HG03159 (cell line): ENCODE measurements around the gene EXTL1.
A peak's percentile ranks its signal among the peaks of the same experiment; 100 is the strongest.

ENCODE experiments used
- ATAC-seq: cut with Tn5 transposase; IDR thresholded peaks from one replicate; pipeline ENCODE4 v1.9.1; 2021; ENCODE audit warnings: mild to moderate bottlenecking, moderate library complexity; ENCODE audit not compliant: unreplicated experiment

The EXTL1 gene

DNA sequence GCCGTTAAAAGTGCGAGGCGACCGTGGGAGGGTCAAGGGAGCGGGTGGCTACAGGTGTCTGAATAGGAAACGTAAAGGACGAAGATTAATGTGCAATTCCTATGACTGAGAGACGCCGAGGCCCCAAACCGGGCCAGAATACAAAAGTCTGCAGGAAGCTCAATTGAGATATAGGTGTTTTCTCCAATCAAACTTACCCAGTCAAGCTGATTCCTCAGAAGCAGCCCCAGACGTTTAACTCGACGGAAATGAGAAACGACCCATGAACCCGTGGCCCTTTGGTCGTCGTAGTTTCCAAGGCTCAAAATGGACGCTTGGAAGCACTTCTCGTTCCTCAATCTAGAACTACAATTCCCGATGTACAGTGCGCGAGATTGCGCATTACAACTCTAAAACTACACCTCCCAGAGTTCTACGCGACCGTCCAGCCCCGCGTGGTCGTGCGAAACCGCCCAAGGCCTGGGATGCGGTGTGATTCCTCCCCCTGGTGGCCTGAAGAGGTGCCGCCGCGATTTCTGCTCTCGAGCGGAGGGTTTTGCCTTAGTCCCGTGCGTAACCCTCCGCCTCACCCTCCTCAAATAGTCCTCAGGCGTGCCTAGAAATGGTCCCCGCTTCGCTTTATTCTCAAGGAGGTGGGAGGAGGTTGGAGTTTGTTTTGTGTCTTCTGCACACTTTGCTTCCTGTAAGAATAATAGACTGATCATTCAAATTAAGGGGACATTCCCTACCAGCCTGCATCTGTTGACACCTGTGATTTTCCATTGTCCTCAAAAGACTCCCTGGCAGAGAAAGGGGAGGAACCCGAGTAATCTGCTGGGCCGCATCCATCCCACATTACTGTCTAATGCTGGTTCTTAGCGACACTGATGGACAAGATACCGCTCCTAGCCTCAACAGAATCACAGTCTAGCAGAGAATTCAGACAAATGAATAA lies 23.5 kb upstream of the EXTL1 start, which contains the start of gene PAFAH2:
Gene PAFAH2, minus strand, starts transcription at position 236 of the 934 bp plus-strand sequence. CDS start 7,247 bp downstream, outside the sequence.
- peak; percentile 95 for ATAC-seq

GRCh38 chr1:25999041-25999800 lies 22.4 kb upstream of the EXTL1 start:
- no peak for ATAC-seq

GRCh38 chr1:26003262-26003661 lies 18.3 kb upstream of the EXTL1 start:
- ATAC-seq = no peak

DNA sequence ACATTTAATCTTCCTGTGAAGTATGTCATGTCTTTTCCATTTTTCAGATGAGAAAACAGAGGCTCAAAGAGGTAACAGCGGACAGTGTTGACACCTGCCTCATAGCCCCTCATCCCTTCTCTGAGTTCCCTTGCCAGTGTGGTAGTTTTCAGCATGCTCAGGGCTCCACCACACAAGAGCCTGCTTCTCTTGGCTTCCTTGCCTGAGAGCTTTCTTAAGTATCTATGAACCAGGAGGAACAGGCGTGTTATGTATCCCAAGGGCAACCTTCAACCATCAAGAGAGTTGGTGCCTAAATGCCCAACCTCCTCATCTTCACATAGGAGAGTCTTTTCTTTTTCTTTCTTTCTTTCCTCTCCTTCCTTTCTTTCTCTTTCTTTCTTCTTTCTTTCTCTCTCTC lies 17.8 kb upstream of the EXTL1 start:
- no peak for ATAC-seq

DNA sequence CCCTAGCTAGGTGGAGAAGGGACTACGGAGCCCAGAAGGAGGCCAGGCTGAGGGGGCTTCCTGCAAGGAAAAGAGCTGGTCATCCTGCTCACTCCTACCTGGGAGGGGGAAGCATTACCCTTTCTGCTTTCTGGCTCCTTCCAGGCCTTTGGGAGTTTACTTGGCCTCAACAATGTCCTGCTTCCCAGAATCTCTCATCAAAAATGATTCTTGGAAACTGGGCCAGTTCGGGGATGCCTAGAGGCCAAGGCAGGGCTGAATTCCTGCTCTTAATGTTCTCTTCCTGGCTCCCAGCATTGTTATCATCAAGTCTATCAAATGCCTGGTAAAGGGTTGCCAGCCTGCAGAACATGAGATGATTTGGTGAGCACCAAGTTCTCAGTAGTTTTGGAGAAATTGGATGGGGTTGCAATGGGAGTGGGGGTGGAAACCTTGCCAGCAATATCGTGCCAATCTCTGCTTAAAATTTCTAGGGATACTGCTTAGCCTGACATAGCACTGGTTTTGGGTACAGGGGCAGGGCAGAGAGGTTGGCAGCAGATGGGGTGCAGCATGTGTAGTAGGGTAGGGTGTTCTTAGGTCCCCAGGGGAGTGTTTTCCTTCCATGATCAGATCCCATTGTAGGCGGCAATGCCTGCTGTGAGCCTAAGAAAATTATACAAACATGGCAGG lies 16.0 kb upstream of the EXTL1 start:
- no peak for ATAC-seq

DNA sequence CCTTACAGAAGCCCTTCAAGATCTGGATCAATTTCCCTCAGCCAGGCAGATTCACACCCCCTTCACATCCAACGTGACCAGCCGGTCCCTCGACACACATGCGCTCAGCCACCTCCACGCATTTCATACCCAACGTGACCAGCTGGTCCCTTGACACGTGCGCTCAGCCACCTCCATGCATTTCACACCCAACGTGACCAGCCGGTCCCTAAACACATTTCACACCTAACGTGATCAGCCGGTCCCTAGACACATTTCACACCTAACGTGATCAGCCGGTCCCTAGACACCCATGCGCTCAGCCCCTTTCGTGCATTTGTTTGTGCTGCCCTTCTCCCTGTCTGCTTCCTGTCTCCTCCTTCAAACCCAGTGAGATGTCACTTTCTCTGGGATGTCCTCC lies 14.9 kb upstream of the EXTL1 start:
- ATAC-seq = no peak

GRCh38 chr1:26009796-26010447 lies 11.7 kb upstream of the EXTL1 start:
- no peak for ATAC-seq

- no peak for ATAC-seq
Observed at GRCh38 chr1:26010825-26011224, 10.8 kb upstream of the EXTL1 start.

GRCh38 chr1:26012864-26013263 lies 8.7 kb upstream of the EXTL1 start:
- no peak for ATAC-seq

DNA sequence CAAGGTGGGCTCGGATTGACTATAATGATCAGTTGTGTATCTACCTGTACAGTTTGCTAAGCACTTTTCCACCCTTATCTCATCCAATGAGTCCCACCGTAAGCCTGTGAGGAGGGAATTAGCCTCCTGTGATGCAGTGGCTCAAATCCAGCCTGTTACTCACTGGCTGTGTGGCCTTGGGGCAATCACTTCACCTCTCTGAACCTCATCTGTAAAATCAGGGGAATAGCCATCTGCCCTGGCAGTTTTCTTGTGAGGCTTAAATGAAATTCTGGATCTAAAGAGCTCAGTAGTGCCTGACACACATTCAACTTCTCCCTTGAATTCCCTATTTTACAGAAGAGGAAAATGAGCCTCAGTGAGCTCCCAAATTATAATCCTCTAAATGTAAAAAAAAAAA lies 7.4 kb upstream of the EXTL1 start:
- no peak for ATAC-seq

GRCh38 chr1:26015358-26015757 lies 6.2 kb upstream of the EXTL1 start:
- ATAC-seq = no peak

- no peak for ATAC-seq
Observed at GRCh38 chr1:26016258-26016952, 5.2 kb upstream of the EXTL1 start.

DNA sequence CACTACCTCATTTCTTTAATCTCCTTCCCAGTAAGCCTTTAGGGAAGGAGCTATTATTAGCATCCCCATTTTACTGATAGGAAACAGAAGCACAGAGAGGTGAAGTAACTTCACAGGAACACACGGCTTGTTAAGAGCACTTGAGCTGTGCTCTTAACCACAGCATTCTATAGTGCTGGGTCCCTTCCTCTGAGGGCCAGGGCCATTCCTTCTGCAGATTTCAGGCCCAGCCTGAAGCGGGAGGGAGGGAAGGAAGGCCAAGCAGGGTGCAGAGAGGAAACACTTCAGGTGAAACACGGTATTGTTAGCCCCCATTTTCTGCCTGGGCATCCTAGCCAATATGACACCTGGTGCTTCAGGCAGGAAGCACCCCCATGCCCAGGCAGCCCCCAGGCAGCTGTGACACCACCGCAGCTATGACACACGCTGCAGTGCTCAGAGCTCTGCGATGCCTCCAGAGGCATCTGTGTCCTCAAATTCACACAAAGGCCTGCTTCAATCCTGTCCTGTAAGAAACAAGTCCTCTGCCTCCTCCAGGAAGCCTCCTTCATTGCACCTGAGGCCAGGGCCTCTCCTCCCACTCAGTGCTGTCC lies 4.5 kb upstream of the EXTL1 start:
- no peak for ATAC-seq

DNA sequence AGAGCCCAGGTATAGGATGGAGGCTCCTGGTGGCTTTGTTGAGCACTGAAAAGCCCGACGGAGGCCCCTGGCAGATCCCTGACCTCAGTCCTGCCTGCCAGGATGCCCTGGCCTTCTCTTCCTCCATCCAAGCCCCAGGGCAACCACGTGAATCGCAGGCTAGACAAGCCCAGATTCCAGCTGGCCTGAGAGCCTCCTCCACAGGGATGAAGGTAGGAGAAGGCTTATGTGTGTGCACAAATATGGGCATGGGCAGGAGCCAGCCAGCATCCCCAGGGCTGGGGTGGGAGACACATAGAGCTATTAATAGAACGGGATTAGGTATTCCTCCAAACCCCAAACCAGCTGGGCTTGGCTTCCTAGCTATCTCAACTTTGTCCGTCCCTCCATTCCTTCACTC lies 4.0 kb upstream of the EXTL1 start:
- no peak for ATAC-seq

- ATAC-seq = no peak
Observed at GRCh38 chr1:26019641-26020315, 1.8 kb upstream of the EXTL1 start.

GRCh38 chr1:26020330-26020768 lies 1.2 kb upstream of the EXTL1 start:
- ATAC-seq = no peak

GRCh38 chr1:26020941-26021646 lies 481 bp upstream of the EXTL1 start:
- ATAC-seq = no peak

GRCh38 chr1:26022404-26022779 lies 817 bp downstream of the EXTL1 start:
- ATAC-seq = no peak

- no peak for ATAC-seq
Observed at GRCh38 chr1:26023009-26023408, 1.4 kb downstream of the EXTL1 start.
